Stomach (tissue), 9 donors: ENCODE measurements around the gene NR2F1-AS1. TPM values are rescaled to one million over a fixed set of nuclear protein-coding genes. Genes with fewer than 3 reads are reported as not detected.

Experiments used
- DNase-seq, 2 donors: peaks; one replicate each; pipeline versions ENCODE4 v3.0.0 to v3.0.0-alpha.2; 2013 to 2019
- H3K27ac ChIP-seq, 5 donors: fragments of 200-600 bp in 4 of 5; sonication (generic) in 4 of 5; one replicate each; pipeline ENCODE4 v1.5.1; 2013 to 2019; ENCODE audit warnings: mild to moderate bottlenecking in 1 of 5, moderate library complexity in 1 of 5
- H3K27me3 ChIP-seq, 3 donors: fragments of 200-600 bp; sonication (generic); one replicate each; pipeline ENCODE4 v1.5.1; 2017 to 2019; ENCODE audit warnings: mixed run types in 1 of 3
- H3K36me3 ChIP-seq, 4 donors: fragments of 200-600 bp; sonication (generic); 1 replicate in 3 of 4; 2 replicates in 1 of 4; pipeline ENCODE4 v1.5.1; 2016 to 2019
- H3K4me1 ChIP-seq, 4 donors: fragments of 200-600 bp; sonication (generic); one replicate each; pipeline ENCODE4 v1.5.1; 2016 to 2019
- H3K4me3 ChIP-seq, 4 donors: fragments of 200-600 bp; sonication (generic) in 3 of 4; one replicate each; pipeline ENCODE4 v1.5.1; 2016 to 2019; ENCODE audit warnings: mild to moderate bottlenecking in 1 of 4
- H3K9me3 ChIP-seq, 4 donors: fragments of 200-600 bp; sonication (generic); one replicate each; pipeline ENCODE4 v1.5.1; 2016 to 2019
- CTCF ChIP-seq, 7 experiments: fragments of 450-650 bp in 4 of 7; fragments of 200-600 bp in 3 of 7; sonication (generic) in 3 of 7; IDR thresholded peaks; one replicate each; pipeline ENCODE4 v1.5.1; 2016 to 2019; ENCODE audit warnings: antibody characterized with exemption in 7 of 7, control low read depth in 2 of 7, mild to moderate bottlenecking in 1 of 7
- EP300 ChIP-seq: sonication (generic); formaldehyde crosslinking; IDR thresholded peaks from one replicate; pipeline ENCODE4 v1.6.1; 2017; ENCODE audit warnings: antibody characterized with exemption
- POLR2A ChIP-seq, 4 donors: fragments of 450-650 bp; IDR thresholded peaks; one replicate each; pipeline ENCODE4 v1.6.1; 2016; ENCODE audit warnings: antibody characterized with exemption in 4 of 4, control low read depth in 2 of 4, mild to moderate bottlenecking in 1 of 4, moderate library complexity in 1 of 4
- POLR2AphosphoS5 ChIP-seq, 3 donors: sonication (generic); formaldehyde crosslinking; IDR thresholded peaks; one replicate each; pipeline ENCODE4 v1.6.1; 2016; ENCODE audit warnings: antibody characterized with exemption in 3 of 3
- WGBS, 5 donors: extraction: QIAGEN DNeasy Blood & Tissue Kit in 3 of 5; methylation state at CpG; one replicate each; pipeline versions ENCODE4 v1.1.5 to v1.1.7; 2013 to 2018; 5-methylcytosine and 5-hydroxymethylcytosine counted together
- intact Hi-C: fragments of 100-400 bp; cut with DNase I; formaldehyde crosslinking; loops from one replicate; pipeline ENCODE4 v1.15.1; 2023; ENCODE audit warnings: low total_unique reads
- polyA plus RNA-seq, 3 donors: library from polyadenylated mRNA; stranded (reverse); fragments of 200-250 nt; gene quantifications; one replicate each; pipeline ENCODE4 v1.2.3, GENCODE V29; 2013
- total RNA-seq, 5 donors: library from RNA; depleted of rRNA; stranded (reverse); fragments of >200 nt; gene quantifications; one replicate each; pipeline versions ENCODE4 v1.1.0 to v1.2.3, GENCODE V29; 2014 to 2016
- donor health status: healthy with polysubstance abuse.
- donor health status: Bipolar disorder and iron deficiency.
- donor health status: healthy.

Gene NR2F1-AS1
- total and polyA plus RNA-seq, 8 donors, result 4.3 to 40.8 (median 14.2) TPM

DNA sequence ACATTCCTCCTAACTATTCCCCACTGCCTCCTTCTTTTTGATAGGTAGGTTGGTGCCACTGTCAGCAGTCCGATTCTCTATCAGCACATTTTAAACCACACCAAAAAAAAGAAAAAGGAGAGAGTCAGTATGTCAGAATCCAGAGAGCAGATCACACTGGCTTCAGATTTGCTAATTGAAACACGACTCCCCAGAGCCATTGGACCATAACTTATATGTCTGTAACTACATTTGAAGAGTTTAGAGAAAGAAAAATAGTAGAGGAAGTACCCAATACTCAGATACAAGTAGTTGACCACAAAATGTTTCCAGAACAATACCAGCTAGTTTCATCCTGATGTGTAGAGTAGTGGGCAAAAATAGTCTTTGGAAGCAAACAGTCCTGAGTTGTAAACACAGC lies 216.6 kb downstream of the NR2F1-AS1 start:
- Histone ChIP-seq H3K27me3 (no peaks in the 10 kb centered on the region), H3K4me1 (no peaks in the 10 kb centered on the region), H3K36me3 (no peaks in the 10 kb centered on the region), H3K27ac (no peak overlapping the region), H3K4me3 (no peak overlapping the region), H3K9me3 (no peaks in the 10 kb centered on the region)
- WGBS, 5 donors, result 43 to 64% (median 52%) methylated on average over 2 of the region's 2 CpGs
- no peak for DNase-seq
- intact Hi-C loops, result no loop called here
- no peak for TF ChIP-seq EP300
- TF ChIP-seq CTCF (IDR thresholded peaks at IDR 0.05), result no peak
- no peak for TF ChIP-seq POLR2AphosphoS5 (IDR thresholded peaks at IDR 0.05)
- TF ChIP-seq POLR2A (IDR thresholded peaks at IDR 0.05), result no peak

GRCh38 chr5:93360436-93361088 lies 220.5 kb downstream of the NR2F1-AS1 start:
- Histone ChIP-seq H3K27ac (no peak overlapping the region), H3K4me1 (no peaks in the 10 kb centered on the region), H3K27me3 (no peaks in the 10 kb centered on the region), H3K4me3 (no peak overlapping the region), H3K9me3 (no peaks in the 10 kb centered on the region), H3K36me3 (no peaks in the 10 kb centered on the region)
- DNase-seq, result no peak
- intact Hi-C loops, result no loop called here
- WGBS, 5 donors, result 63 to 80% (median 69%) methylated on average over 5 of the region's 5 CpGs
- TF ChIP-seq POLR2AphosphoS5 (IDR thresholded peaks at IDR 0.05) (no peak), POLR2A (IDR thresholded peaks at IDR 0.05) (no peak)

GRCh38 chr5:93359960-93360305 lies 221.1 kb downstream of the NR2F1-AS1 start:
- H3K9me3 ChIP-seq, result no peaks in the 10 kb centered on the region
- H3K36me3 ChIP-seq, result no peaks in the 10 kb centered on the region
- 70 to 82% (median 77%) methylated on average over 5 of the region's 5 CpGs for WGBS, 5 donors
- no peak overlapping the region for H3K4me3 ChIP-seq
- peak overlapping the region in 1 of 5 donors; percentile 16 for H3K27ac ChIP-seq
- no peaks in the 10 kb centered on the region for H3K27me3 ChIP-seq
- no peaks in the 10 kb centered on the region for H3K4me1 ChIP-seq
- TF ChIP-seq POLR2A (IDR thresholded peaks at IDR 0.05) (no peak), POLR2AphosphoS5 (IDR thresholded peaks at IDR 0.05) (no peak), CTCF (IDR thresholded peaks at IDR 0.05) (no peak), EP300 (no peak)
- intact Hi-C loops, result no loop called here
- DNase-seq, result no peak

Other genes starting within 250 kb of the NR2F1-AS1 start
- gene NR2F1, start 2.0 kb upstream of the NR2F1-AS1 start, total RNA-seq, result 100 to 1,000 TPM in 1 of 5 donors, 10 to 100 TPM in 3, under 1 TPM in 1; 0.87 to 115 (median 20.4) TPM
- gene NR2F1, start 2.0 kb upstream of the NR2F1-AS1 start, polyA plus RNA-seq, result 10 to 100 TPM; 10.7 to 25.7 (median 24.3) TPM
- 1 to 10 TPM; 2.3 to 8.3 (median 4.0) TPM for gene POU5F2, start 160.4 kb upstream of the NR2F1-AS1 start, total RNA-seq
- gene POU5F2, start 160.4 kb upstream of the NR2F1-AS1 start, polyA plus RNA-seq, result under 1 TPM in 2 of 3 donors, not detected in 1; 0.03 to 0.06 TPM